Hematopoietic multipotent progenitor cell treated with erythropoietin and hydrocortisone succinate and interleukin-3 and kit ligand, for 15 days (in vitro differentiated cells): ENCODE data around the gene PGM2L1.
"Not testable (repeated sequence)": the region's sequence is repeated elsewhere in the genome, so short reads cannot be mapped to it uniquely, and the experiment has no call there.

Experiments used
- DNase-seq: peaks from one replicate; pipeline ENCODE4 v3.0.0-alpha.2; 2015; ENCODE audit warnings: low spot score

Gene PGM2L1

GRCh38 chr11:74333193-74333592 lies 65.0 kb downstream of the PGM2L1 start:
- no peak for DNase-seq

- peak; percentile 37 for DNase-seq
Measured at GRCh38 chr11:74332291-74332690, 65.9 kb downstream of the PGM2L1 start.

GRCh38 chr11:74331000-74331399 lies 67.2 kb downstream of the PGM2L1 start:
- not testable (repeated sequence) for DNase-seq

- peak; percentile 87 for DNase-seq
Measured at GRCh38 chr11:74330075-74330858, 68.0 kb downstream of the PGM2L1 start.

GRCh38 chr11:74327076-74327475 lies 71.2 kb downstream of the PGM2L1 start:
- peak; percentile 18 for DNase-seq

- no peak for DNase-seq
Measured at GRCh38 chr11:74326665-74327064, 71.6 kb downstream of the PGM2L1 start.

- peak; percentile 35 for DNase-seq
Measured at GRCh38 chr11:74325649-74326645, 72.3 kb downstream of the PGM2L1 start.

GRCh38 chr11:74322667-74323066 lies 75.6 kb downstream of the PGM2L1 start:
- no peak for DNase-seq

GRCh38 chr11:74321487-74322188 lies 76.6 kb downstream of the PGM2L1 start:
- peak; percentile 42 for DNase-seq

- no peak for DNase-seq
Measured at GRCh38 chr11:74320538-74320937, 77.7 kb downstream of the PGM2L1 start.

- DNase-seq = no peak
Measured at GRCh38 chr11:74319139-74319816, 79.0 kb downstream of the PGM2L1 start.

- DNase-seq = no peak
Measured at GRCh38 chr11:74318241-74318932, 79.8 kb downstream of the PGM2L1 start.

GRCh38 chr11:74316772-74317505 lies 81.3 kb downstream of the PGM2L1 start:
- DNase-seq = no peak

GRCh38 chr11:74312326-74312725 lies 85.9 kb downstream of the PGM2L1 start:
- no peak for DNase-seq

GRCh38 chr11:74311352-74311926 lies 86.8 kb downstream of the PGM2L1 start, which contains the start of gene P4HA3:
Gene P4HA3, minus strand, starts transcription at chr11:74311640. Its CDS starts 29 bp downstream, at chr11:74311611.
- peak; percentile 74 for DNase-seq

GRCh38 chr11:74310857-74311256 lies 87.4 kb downstream of the PGM2L1 start:
- no peak for DNase-seq

GRCh38 chr11:74307434-74307833 lies 90.8 kb downstream of the PGM2L1 start:
- no peak for DNase-seq

GRCh38 chr11:74306435-74307175 lies 91.6 kb downstream of the PGM2L1 start:
- no peak for DNase-seq

- DNase-seq = no peak
Measured at GRCh38 chr11:74299015-74299414, 99.2 kb downstream of the PGM2L1 start.
